NCI-H1694 (cell line): ENCODE data around the gene ILRUN.
"Not testable (repeated sequence)": the region's sequence is repeated elsewhere in the genome, so short reads cannot be mapped to it uniquely, and the experiment has no call there.

ENCODE experiments used
- DNase-seq: peaks from one replicate; lab custom pipeline; 2025; lab: John Stamatoyannopoulos, UW

ILRUN gene

GRCh38 chr6:34664256-34664971 lies 32.2 kb downstream of the ILRUN start:
- DNase-seq, result no peak

- no peak for DNase-seq
Observed at GRCh38 chr6:34663831-34664255, 32.7 kb downstream of the ILRUN start.

GRCh38 chr6:34663371-34663770 lies 33.2 kb downstream of the ILRUN start:
- DNase-seq, result no peak

- no peak for DNase-seq
Observed at GRCh38 chr6:34661357-34661756, 35.2 kb downstream of the ILRUN start.

GRCh38 chr6:34658605-34659265 lies 37.8 kb downstream of the ILRUN start:
- no peak for DNase-seq

- not testable (repeated sequence) for DNase-seq
Observed at GRCh38 chr6:34657979-34658480, 38.5 kb downstream of the ILRUN start.

GRCh38 chr6:34657307-34657978 lies 39.1 kb downstream of the ILRUN start:
- DNase-seq, result no peak

- no peak for DNase-seq
Observed at GRCh38 chr6:34657037-34657306, 39.6 kb downstream of the ILRUN start.

- peak; percentile 6 for DNase-seq
Observed at GRCh38 chr6:34656378-34657036, 40.1 kb downstream of the ILRUN start.

GRCh38 chr6:34655876-34656377 lies 40.6 kb downstream of the ILRUN start:
- DNase-seq, result not testable (repeated sequence)

- no peak for DNase-seq
Observed at GRCh38 chr6:34654061-34654710, 42.4 kb downstream of the ILRUN start.

- no peak for DNase-seq
Observed at GRCh38 chr6:34652263-34652662, 44.3 kb downstream of the ILRUN start.

- DNase-seq, result no peak
Observed at GRCh38 chr6:34650823-34651222, 45.7 kb downstream of the ILRUN start.

- DNase-seq, result not testable (repeated sequence)
Observed at GRCh38 chr6:34650232-34650631, 46.3 kb downstream of the ILRUN start.

GRCh38 chr6:34648806-34649205 lies 47.8 kb downstream of the ILRUN start:
- no peak for DNase-seq
